HL-60/S4 treated with retinoic acid at 250 ng/mL for 4 days and 3 days (cell line): ENCODE data around the gene NRF1.

Source experiments
- in situ Hi-C: fragments of 300-500 bp; cut with MboI; formaldehyde crosslinking; loops from 2 replicates; pipeline ENCODE4 v1.7.0; 2022; ENCODE audit warnings: low sequenced_read_pairs

Gene NRF1

DNA sequence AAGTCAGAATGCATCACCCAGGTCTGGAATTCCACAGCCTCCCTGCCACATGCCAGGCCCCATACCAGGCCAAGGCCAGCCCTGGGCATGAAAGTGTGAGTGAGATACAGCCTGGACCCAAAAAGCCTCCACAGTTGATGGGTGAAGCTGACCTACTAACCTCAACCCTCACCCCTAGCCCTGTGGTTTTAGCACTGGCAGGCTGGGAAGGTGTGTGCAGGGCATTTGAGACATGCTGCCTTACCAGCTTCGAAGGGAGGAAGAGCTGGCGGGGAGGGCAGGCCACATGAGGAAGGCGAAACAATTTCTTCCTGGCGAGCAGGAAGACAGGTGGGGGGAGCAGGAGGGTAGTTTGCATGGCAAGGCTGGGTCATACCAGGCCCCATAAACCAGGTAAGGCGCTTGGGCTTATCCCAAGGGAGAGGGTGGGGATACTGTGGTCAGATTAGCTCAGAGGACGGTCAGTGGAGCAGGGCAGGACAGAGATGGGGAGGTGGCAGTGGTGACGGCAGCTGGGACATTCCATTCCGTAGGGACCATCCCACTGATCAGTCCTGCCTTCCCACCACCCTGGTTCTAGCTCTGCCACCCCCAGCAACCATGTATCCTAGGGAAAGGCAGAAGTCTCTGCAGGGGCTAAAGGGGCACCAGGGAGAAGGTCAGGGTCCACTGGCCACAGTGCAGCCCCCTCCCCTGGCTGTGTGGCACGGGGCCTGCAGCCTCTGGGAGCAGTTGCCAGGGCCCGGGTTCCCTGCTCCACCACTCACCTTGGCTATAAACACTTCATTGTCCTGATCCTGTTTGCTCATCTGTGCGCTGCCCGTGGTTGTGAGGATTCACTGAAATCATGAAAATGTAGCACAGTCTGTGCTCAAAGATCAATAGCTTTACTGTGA is 155.8 kb downstream of the NRF1 start:
- in situ Hi-C loops: no loop called here

DNA sequence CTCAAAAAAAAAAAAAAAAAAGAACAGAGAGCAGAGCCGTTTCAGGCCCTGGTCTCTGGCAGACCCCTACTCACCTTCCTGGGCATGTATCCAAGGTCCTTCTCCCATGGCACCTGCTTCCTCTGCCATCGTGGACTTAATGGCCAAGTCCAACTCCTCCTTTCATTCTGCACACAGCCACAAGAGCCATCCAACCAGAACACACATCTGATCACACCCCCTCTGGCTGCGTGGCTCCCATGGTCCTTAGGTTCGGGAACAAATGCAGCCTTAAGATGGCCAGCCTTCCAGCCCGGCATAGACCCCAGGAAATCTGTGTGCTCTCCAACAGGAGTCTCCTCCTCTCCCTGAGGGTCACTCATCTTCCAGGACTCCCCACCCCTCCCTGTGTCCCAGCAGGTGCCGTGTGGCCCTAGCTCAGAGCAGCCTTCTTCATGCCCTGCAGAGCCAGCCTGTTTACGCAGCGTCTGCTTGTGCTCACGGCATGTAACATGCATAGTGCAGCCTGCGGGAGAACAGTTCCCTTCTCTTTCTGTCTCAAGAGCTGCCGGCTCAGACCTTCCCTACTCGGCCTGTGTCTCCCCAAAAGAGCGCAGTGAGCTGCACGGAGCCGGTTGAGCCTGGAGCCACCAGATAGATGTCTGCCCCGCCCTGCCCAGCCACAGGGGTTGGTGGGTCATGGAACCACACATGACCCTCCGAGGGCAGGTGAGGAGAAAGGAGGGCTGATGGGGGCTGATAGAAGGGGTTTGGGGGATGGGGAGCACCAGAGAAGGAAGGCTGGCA is 157.3 kb downstream of the NRF1 start:
- in situ Hi-C loops: no loop called here

GRCh38 chr7:129769400-129769774 is 157.9 kb downstream of the NRF1 start:
- in situ Hi-C loops: no loop called here

DNA sequence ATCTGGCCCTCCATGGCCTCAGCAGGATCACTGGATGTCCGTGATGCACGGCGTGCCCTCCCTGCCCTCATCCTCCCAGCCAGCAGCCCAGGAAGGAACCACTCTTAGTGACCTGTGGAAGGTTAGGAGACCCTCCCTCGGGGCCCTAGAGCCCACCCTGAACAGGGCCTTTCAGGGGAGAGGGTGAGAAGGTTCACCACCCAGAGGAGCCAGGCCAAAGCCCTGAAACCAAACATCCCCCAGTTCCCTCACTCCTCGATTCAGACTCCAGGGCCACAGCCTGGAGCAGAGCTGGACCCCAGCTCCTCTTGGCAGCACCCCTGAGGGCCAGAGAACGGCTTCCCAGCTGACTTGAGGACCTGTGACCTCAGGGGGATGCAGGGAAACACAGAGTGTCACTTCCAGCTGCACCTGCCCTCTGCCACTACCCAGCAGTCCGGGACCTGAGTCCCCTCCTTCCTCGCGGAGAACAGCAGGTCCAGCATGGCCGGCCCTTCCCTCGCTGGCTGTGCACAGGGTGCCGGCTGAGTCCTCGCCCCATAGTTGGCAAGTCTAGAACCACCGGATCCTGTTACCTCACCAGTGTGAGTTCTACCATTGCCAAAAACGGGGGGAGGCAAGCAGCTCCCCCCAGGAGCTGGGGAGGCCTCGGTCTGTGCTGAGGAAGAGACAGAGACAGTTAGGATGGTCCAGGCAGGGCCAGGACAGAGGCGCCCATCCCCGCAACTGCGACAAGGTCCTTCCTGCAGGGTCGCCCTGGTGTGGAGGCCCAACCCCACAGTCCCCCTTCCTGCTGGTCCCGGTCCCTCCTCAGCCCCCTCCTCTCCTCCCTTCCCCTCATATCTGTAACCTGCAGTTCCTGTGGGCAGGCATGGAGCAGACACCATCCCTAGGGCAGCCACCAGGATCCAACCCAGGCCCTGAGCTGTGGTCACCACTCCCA is 158.6 kb downstream of the NRF1 start:
- in situ Hi-C loops: no loop called here

GRCh38 chr7:129771201-129771927 is 159.8 kb downstream of the NRF1 start:
- in situ Hi-C loops: no loop called here

- in situ Hi-C loops: no loop called here
Observed at GRCh38 chr7:129771928-129772479, 160.5 kb downstream of the NRF1 start.

DNA sequence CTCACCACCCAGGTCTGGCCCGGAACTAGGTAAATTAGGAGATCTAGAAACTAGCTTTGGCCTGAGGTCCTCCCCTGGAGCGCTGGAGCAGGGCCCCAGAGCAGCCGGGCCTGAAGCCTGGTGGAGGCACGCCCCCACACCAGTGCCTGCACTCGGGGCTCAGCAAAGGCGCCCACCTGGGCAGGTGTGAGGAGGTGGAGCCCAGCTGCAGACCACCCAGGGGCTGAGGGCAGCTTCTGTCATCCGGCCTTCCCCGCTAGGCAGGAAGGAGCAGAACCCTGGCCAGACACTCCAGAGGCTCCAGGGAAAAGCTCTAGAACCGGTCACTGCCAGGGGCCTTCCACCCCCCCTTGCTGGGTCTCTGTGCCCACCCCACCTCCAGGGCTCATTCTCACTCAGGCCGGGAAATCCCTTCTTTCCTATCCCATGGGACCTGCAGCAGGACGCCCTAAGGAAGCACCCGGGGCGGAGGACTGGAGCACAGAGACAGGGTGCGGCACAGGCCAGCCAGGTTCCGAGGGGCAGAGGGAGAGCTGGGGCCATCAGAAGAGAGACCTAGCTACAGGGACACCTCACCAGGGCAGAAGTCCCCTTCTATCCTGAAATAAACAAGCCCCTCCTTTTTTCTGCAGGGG is 161.2 kb downstream of the NRF1 start:
- in situ Hi-C loops: no loop called here

GRCh38 chr7:129773328-129773731 is 161.8 kb downstream of the NRF1 start:
- in situ Hi-C loops: no loop called here

GRCh38 chr7:129773871-129774270 is 162.4 kb downstream of the NRF1 start:
- in situ Hi-C loops: no loop called here

GRCh38 chr7:129774359-129774758 is 162.8 kb downstream of the NRF1 start:
- in situ Hi-C loops: no loop called here

DNA sequence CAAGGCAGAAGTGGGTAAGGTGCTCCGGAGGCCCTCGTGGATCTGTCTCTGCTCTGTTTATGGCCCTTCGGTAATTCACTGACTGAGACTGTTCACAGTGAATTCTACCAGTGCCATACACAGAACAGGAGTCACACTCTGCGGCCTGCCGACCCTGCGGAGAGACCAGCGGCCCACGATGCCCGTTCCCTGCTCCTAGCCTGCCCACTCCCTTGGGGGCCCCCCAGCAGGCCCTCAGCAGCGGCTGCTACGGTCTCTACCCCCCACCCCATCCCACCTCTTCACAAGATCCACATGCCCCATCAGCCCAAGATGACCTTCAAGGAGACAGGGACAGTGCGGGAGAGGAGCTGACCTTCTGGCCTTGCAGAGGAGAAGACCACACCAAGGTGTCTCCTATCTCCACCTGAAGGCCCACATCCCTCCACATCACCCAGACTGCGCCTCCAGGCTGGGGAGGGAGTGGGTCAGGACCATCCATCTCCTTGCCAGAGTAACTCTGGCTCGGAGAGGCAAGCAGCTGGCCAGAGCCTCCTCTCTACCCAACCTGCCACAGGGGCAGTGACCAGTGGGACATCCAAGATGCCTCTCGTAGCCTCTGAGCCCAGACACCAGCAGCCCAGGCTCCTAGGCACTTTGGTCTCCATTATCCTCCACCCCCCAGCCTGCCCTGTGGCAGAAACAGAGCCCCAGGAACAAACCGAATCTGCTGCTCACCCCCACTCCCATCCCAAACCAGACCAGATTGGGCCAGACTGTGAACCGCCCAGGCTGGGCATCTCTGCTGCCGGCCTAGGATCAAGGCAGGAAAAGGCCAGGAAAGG is 163.6 kb downstream of the NRF1 start:
- in situ Hi-C loops: no loop called here

DNA sequence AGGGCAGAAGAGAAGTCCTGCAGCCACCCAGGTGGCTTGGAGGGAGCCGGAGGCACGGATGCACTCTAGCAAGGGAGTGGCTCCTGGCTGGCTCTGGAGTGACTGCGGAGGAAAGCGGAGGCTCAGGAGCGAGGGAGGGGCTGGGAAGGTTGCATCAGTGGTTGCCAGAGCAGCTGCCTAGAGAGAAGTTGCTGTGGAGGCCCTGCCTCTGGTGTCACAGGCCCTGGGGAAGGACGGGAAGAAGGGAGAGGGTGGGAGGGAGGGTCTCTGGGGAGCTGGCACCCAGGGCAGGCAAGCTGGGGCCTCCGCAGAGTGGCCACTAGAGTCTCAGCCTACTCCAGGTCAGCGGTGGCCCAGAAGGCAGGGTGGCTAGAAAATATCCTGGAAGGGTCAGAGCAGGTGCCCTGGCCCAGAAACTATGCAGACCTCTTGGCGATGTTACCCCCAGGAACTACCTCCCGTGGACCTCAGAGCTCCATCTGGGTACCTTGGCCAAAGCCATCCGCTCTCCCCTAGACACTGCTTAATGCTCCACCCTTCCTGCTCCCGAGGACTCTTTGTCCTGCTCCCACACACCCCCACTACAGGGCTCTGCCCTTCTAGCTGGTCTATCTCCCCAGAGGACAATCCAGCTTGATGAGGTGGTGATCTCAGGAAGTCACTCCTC is 164.3 kb downstream of the NRF1 start:
- in situ Hi-C loops: no loop called here

DNA sequence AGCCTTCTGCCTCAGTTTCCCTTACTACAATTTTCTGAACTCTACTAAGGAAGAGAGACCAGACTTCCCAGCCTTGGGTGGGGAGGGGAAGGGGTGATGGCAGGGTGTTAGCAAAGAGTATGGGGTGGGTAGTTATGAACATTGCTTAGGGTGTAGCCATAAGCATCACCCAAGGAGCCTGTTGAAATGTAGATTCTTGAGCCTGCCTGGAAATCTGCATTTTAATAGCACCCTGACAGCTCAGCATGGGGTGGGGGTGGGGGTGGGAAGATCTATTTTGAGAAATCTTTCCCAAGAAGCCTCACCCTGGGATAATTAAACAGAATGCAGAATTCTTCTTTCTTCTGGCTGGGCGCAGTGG is 164.8 kb downstream of the NRF1 start:
- in situ Hi-C loops: no loop called here

DNA sequence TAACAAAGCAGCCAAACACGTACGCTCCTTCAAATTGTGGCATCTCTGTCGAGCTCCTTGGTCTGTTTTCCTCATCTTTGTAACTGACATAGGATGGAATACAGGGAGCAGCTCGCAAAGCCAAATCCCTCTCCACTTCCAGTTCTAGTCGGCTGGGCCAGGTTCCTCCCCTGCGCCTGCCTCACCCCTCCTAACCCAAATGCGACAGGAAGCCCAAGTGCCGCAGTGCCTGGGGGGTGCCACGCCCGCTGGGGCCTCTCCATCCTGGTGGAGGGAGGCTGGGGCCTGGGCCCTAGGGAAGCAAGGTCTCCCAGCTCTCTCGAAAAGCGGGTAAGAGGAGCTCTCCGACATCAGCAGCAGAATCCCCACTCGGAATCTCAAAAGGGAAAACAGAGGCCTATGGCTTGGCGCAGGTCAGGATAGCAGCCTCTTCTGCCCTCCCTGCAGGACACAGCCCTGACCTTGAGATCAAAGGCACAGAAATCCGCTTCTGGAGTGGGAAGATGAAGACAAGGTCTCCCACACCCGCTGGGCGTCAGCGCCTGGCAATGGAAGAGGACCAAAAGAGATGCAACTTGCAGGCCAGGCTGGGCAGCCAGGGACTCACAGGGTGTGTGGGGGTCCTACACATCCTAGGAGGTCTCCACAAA is 165.8 kb downstream of the NRF1 start:
- in situ Hi-C loops: no loop called here

DNA sequence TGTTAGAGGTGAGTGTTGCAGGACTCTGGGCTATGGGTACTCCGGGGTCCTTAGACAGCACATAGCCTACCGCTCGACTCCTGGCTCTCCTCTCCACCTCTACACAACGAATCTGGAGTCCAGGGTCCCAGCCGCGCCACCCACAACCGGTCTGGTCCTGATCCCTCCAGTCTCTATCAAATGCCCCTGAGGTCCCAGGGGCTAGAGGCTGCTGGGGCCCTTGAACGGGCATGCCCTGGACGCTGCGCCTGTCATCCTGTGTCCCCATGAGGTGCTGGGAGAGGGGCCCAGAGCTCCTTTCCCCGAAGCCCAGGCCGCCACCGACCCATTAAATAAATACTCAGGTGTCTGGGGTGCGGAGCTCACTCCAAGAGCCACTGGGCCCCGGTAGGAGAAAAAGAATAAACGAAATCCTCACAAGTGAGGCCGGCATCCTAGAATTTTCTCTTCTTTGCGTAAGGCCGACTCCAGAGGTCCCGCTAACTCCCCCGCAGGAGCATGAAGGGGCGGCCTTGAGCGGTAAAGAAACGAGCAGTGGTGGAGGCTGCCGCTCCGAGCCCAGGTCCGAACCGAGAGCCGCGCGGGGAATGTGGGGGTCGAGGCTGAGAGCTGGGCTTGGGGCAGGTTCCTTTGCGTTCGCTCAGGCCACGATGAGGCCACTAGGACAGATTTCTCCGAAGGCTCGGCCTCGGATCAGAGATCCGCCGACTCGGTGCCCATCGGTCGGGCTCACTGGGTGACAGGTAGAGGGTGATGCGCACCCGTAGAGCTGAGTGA is 166.7 kb downstream of the NRF1 start:
- in situ Hi-C loops: no loop called here

GRCh38 chr7:129778770-129779601 is 167.5 kb downstream of the NRF1 start:
- in situ Hi-C loops: no loop called here
